ENCODE measurements around the gene C4orf50. TPM values are rescaled to one million over a fixed set of nuclear protein-coding genes. Genes with fewer than 3 reads are reported as not detected.

The C4orf50 gene
- total and polyA plus RNA-seq, 2 of the 8 experiments (the other 6 are each of a cell fraction or from before 2014, with no cell fraction given), result 0.08 to 0.22 TPM

GRCh38 chr4:6055030-6055429 lies 36.8 kb upstream of the C4orf50 start:
- Histone ChIP-seq H3K23me2 (ENCODE audit: low read depth, low read length) (no peaks in the 10 kb centered on the region), H2AK5ac (ENCODE audit: low read depth, low read length) (no peak overlapping the region), H2AFZ (ENCODE audit: low read length) (no peak overlapping the region), H4K8ac (ENCODE audit: extremely low read depth, insufficient read depth, low read length) (no peak overlapping the region), H4K5ac (ENCODE audit: insufficient read length, low read depth, low read length) (no peak overlapping the region), H2BK5ac (ENCODE audit: low read depth, low read length) (no peak overlapping the region), H3K79me1 (ENCODE audit: low read depth, low read length) (no peaks in the 10 kb centered on the region), H3K56ac (replicated peaks; ENCODE audit: insufficient read length, low read depth, low read length) (no peak overlapping the region), H3K23ac (ENCODE audit: insufficient read length) (no peak overlapping the region), H4K91ac (replicated peaks; ENCODE audit: insufficient read length, low read length) (no peak overlapping the region), H3K18ac (ENCODE audit: extremely low read depth, low read length) (no peak overlapping the region), H4K20me1 (replicated peaks in 1 of 2; ENCODE audit: control insufficient read depth in 1 of 2, insufficient read depth in 2 of 2, low read length in 2 of 2) (no peaks in the 10 kb centered on the region), H2BK15ac (ENCODE audit: low read length) (no peak overlapping the region), H2BK12ac (ENCODE audit: low read depth, low read length) (no peak overlapping the region), H3K27ac (ENCODE audit: low read depth, low read length) (no peak overlapping the region), H3K27me3 (replicated peaks in 1 of 4; ENCODE audit: control insufficient read depth in 3 of 4, extremely low read depth in 1 of 4, insufficient read depth in 3 of 4, low read length in 3 of 4) (no peaks in the 10 kb centered on the region; a peak in 2 of 7 replicates), H3K14ac (ENCODE audit: insufficient read length) (no peak overlapping the region), H3K4ac (replicated peaks; ENCODE audit: insufficient read length, low read depth, low read length) (no peak overlapping the region), H3K79me2 (ENCODE audit: control insufficient read depth in 1 of 2, insufficient read depth in 2 of 2, low read length in 2 of 2) (no peaks in the 10 kb centered on the region), H3K9me3 (ENCODE audit: insufficient read depth in 2 of 2, low read depth in 1 of 2, low read length in 1 of 2) (no peaks in the 10 kb centered on the region), H2BK120ac (replicated peaks; ENCODE audit: low read depth, low read length) (no peak overlapping the region), H2BK20ac (ENCODE audit: low read length) (no peak overlapping the region), H3K9ac (replicated peaks in 1 of 4; ENCODE audit: extremely low read depth in 1 of 4, low read depth in 3 of 4, low read length in 3 of 4) (no peak overlapping the region), H3K4me1 (replicated peaks in 1 of 4; ENCODE audit: control insufficient read depth in 3 of 4, insufficient read depth in 4 of 4, low read length in 3 of 4) (no peaks in the 10 kb centered on the region; a peak in 1 of 7 replicates), H3K4me2 (ENCODE audit: insufficient read depth in 1 of 2, low read depth in 2 of 2, low read length in 2 of 2) (no peak overlapping the region), H3K36me3 (ENCODE audit: control insufficient read depth in 2 of 4, insufficient read depth in 4 of 4, low read length in 3 of 4) (no peaks in the 10 kb centered on the region), H3K4me3 (ENCODE audit: extremely low read depth in 1 of 4, insufficient read depth in 2 of 4, low read depth in 3 of 4, low read length in 4 of 4) (no peak overlapping the region)
- ChIA-PET POLR2A (ENCODE audit: partially characterized antibody) (interaction anchor here (1.2 kb wide), 1 partner anchor 17 kb away, joined by 4 read pairs; no protein-coding TSS in a partner anchor), CTCF (ENCODE audit: partially characterized antibody) (interaction anchor here (1.3 to 2.2 kb wide), 5 partner anchors 10 to 33 kb away, joined by 4 to 6 read pairs (median 5); no protein-coding TSS in a partner anchor)
- FAIRE-seq, result no peak
- WGBS, 2 experiments (ENCODE audit: extremely low coverage in 1 of 2, insufficient coverage in 1 of 2, insufficient read length in 1 of 2, insufficient replicate concordance in 2 of 2, low coverage in 1 of 2, low lambda C conversion rate in 2 of 2, missing lambda C conversion rate in 1 of 2), result 85% methylated on average over 4 of the region's 4 CpGs; no CpG with 5 or more reads in 1 of the 2 experiments
- TF ChIP-seq CEBPB (IDR thresholded peaks at IDR 0.05; ENCODE audit: low read depth, low read length) (no peak), RBBP5 (IDR thresholded peaks at IDR 0.05; ENCODE audit: borderline replicate concordance, low read depth, low read length) (no peak), KDM1A (IDR thresholded peaks at IDR 0.05; ENCODE audit: borderline replicate concordance, low read length) (no peak)
- DNase-seq (ENCODE audit: low read depth in 1 of 2, low spot score in 2 of 2), result no peak

Data from H1 (cell line).